Stimulated activated CD8-positive, alpha-beta memory T cell treated with anti-CD3 and anti-CD28 coated beads, Interleukin-2, amount 100 ng/mL, for 48 hours (primary cell): ENCODE measurements around the gene CCDC177.

Source experiments
- DNase-seq, 2 donors: peaks; one replicate each; pipeline ENCODE4 v3.0.0-alpha.2; 2020; ENCODE audit warnings: low read depth in 2 of 2

CCDC177 gene

GRCh38 chr14:69529563-69529962 is 45.1 kb downstream of the CCDC177 start:
- no peak for DNase-seq

- no peak for DNase-seq
These were observed 45.7 kb downstream of the CCDC177 start for GRCh38 chr14:69528930-69529329.

GRCh38 chr14:69528143-69528542 is 46.5 kb downstream of the CCDC177 start:
- no peak for DNase-seq

- no peak for DNase-seq
These were observed 47.0 kb downstream of the CCDC177 start for GRCh38 chr14:69527635-69528034.

GRCh38 chr14:69525896-69526295 is 48.8 kb downstream of the CCDC177 start:
- no peak for DNase-seq

GRCh38 chr14:69522026-69522425 is 52.6 kb downstream of the CCDC177 start:
- DNase-seq: no peak
